Stimulated activated CD4-positive, alpha-beta T cell treated with anti-CD3 and anti-CD28 coated beads, Interleukin-12 subunit alpha, Interleukin-12 subunit beta, amount 100 ng/mL, for 48 hours (primary cell): ENCODE results near the gene PSMG3.
"Not testable (repeated sequence)": the region's sequence is repeated elsewhere in the genome, so short reads cannot be mapped to it uniquely, and the experiment has no call there.

Experiments
- DNase-seq, 3 donors: peaks; one replicate each; pipeline ENCODE4 v3.0.0-alpha.2; 2020; ENCODE audit warnings: low read depth in 2 of 3, low spot score in 1 of 3

The PSMG3 gene

GRCh38 chr7:1534330-1535099 is 35.3 kb downstream of the PSMG3 start:
- DNase-seq, result no peak

DNA sequence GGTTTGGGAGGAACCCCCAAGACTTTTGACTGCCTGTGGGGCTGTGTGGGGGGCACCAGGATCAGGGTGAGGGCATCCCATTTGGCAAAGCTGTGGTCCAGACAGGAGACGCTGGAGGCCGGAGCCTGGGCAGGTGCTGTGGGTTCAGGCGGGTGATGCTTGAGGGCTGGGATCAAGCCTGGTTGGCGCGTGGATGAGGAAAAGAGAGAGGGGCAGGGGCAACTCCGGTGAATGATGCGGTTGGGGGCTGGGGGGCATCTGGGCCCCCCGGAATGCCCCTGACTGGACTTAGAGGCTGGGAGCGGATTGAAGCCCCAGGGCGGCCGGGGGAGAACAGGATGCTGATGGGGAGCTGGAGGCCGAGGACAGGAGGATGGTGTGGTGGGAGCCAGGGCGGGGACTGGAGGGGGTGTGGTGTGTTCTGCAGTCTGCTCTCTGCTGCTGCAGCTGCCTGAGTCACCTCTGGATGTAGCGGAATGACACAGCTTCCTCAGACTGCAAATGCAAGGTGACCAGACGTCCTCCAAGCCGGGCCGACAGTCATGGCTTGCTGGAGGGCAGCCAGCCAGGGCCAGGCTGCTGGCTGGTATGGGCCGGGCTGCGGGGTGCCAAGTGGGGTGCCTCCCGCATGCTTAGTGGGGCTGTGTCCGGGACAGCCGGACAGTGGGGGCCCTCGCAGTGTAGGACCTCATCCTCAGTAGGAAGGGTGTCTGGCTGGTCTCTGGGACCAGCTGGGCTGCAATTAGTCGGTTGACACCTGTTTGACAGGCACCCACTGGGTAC is 36.1 kb downstream of the PSMG3 start:
- peak in 1 of 3 donors; percentile 28 for DNase-seq

- no peak for DNase-seq
These were observed 36.6 kb downstream of the PSMG3 start for GRCh38 chr7:1533255-1533546.

GRCh38 chr7:1532456-1533254 is 37.2 kb downstream of the PSMG3 start:
- DNase-seq, result peak in 2 of 3 donors; percentile 36 to 49

GRCh38 chr7:1531979-1532455 is 37.8 kb downstream of the PSMG3 start:
- no peak for DNase-seq

DNA sequence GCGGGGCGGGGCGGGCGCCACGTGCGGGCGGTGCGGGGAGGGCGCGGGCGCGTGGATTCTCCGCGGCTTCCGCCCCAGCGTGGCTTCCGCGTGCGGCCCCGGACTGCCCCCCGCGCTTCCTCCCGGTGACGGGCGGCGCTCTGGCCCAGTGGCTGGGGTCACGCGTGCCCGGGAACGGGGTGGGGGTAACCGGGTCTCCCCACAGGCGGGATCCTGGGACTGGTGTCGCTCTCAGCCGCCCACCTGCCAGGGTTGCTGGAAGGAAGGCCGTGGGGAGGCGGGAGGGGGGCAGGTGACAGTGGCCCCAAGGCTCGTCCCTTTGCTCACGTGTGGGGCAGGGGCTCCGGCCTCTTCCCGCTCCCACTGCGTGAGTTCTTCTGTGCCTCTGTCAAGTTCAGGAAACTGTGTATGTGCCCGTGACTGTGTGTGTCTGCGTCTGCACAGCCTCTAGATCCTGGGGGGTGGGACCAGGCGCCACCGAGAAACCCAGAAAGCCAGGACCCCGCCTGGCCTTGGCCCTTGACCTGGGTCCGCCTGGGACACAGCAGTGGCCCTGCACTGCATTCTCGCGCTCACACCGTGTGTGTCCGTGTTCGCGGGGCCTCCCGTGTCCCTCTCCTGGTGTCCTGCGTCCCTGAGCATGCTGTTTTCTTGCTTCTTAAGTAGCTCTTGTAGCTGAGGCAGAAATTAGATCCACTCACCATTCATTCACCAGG is 38.4 kb downstream of the PSMG3 start:
- DNase-seq, result no peak

DNA sequence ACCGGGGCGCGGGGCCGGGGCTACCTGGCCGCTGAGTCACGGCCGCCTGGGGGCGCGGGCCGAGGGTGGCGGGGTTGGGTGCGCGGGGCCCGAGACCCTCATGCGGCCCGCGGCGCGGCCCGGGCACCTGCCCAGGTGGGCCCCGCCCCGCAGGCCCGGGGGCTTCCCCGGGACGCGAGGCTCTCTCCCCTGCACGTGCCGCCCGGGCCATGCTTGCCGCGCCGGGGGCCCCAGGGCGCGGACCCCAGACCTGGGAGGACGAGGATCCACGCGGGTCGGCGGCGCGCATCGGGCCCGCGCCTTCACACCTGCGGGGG is 38.9 kb downstream of the PSMG3 start:
- no peak for DNase-seq

DNA sequence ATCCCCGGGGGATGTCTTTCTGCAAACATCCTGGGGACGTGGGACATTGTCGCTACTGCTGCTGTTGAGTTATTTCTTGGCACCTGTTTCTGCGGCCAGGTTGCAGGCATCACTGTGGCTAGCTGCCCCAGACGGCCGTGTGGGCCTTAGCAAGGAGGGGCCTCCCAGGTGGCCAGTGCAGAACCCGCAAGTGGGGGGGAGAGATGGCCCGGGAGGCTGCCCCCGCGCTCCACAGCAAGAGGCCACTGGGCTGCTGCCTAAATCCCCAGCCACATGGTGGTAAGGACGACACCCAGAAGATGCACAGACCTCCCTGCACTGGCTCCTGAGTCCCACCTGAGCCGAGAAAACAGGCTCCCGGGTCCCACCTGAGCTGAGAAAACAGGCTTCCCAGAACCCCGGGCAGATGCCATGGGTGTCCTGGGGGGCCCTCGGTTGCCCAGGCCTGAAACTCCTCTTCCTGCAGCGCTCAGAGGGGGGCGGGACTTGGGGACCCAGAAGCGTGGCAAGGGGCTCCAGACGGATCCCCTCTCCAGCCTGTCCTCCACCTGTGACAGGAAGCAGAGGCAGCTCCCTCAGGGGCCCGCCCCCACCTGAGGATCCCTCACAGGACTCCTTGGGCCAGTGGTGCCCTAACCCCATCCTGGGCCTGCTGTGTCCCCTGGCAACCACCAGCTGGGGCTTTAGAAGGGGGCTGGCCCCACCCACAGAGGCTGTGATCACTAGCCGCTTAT is 40.3 kb downstream of the PSMG3 start:
- DNase-seq, result no peak

DNA sequence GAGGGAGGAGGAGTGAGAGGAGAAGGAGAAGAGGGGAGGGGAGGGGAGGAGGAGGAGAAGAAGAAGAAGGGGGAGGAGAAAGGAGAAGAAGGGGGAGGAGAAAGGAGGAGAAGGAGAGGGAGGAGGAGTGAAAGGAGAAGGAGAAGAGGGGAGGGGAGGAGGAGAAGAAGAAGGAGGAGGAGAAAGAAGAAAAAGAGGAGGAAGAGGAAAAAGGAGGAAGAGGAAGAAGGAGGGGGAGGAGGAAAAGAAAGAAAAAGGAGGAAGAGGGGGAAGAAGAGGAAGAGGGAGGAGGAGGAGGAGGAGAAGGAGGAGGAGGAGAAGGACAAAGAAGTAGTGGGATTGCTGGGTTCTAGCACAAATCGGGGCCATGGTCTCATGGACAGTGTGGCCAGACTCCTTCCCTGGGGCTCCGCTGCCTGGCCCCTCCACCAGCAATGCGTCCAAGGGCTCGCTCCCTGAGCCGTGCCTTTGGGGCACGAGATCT is 43.5 kb downstream of the PSMG3 start:
- DNase-seq, result no peak

DNA sequence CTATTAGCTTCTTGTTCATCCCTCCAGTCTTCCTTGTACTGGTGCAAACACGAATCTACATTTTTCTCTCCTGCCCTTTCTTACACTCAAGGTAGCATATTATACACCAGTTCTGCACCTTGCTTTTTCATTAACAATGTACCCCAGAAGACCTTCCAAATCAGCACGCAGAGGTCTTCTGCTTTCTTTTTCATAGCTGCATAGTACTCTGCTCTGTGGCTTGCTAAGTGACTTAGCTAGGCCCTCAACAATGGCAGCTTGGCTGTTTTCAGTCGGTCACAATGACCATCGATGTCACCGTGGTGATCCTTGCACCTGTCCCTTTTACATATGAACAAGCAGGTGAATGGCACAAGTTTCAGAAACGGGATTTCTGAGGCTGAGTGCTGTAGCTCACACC is 44.4 kb downstream of the PSMG3 start:
- DNase-seq, result no peak

DNA sequence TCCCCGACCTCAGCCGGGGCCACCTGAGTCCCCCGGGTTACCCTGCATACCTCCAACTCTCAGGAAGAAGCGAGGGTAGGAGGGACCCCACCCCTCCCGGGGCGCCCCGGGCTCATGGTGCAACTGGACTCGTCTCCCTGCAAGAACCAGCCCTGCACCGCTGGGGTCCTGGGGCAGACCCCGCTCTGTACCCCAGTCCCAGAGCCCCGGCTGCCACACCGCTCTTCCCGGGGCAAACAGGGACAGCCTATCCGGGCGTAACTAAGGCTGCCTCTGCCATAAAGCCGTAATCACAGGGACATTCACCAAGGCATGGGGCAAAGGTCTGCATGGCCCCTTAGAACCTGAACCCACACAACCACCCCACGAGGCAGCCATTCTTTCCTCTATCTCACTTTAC is 46.0 kb downstream of the PSMG3 start:
- DNase-seq, result no peak

- DNase-seq, result no peak
These were observed 46.6 kb downstream of the PSMG3 start for GRCh38 chr7:1523208-1523607.

DNA sequence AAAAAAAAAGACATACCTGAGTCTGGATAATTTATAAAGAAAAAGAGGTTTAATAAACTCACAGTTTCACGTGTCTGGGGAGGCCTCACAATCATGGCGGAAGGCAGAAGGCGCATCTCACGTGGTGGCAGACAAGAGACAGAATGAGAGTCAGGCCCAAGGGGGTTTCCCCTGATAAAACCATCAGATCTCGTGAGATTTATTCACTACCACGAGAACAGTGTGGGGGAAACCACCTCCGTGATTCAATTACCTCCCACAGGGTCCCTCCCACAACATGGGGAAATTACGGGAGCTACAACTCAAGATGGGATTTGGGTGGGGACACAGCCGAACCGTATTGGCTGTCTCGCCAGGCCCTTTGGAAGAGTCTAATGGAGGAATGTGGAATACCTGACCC is 48.4 kb downstream of the PSMG3 start:
- no peak for DNase-seq

- DNase-seq, result no peak
These were observed 49.1 kb downstream of the PSMG3 start for GRCh38 chr7:1520539-1521234.

GRCh38 chr7:1519322-1519922 is 50.4 kb downstream of the PSMG3 start:
- not testable (repeated sequence) for DNase-seq
